Activated CD8-positive, alpha-beta memory T cell treated with anti-CD3 and anti-CD28 coated beads, Interleukin-2, amount 50 U/mL, for 24 hours (primary cell): Measurements from ENCODE around the gene XAGE1B.
"Not testable (repeated sequence)": the region's sequence is repeated elsewhere in the genome, so short reads cannot be mapped to it uniquely, and the experiment has no call there.

Source experiments
- DNase-seq: peaks from one replicate; pipeline ENCODE4 v3.0.0-alpha.2; 2020; ENCODE audit errors: extremely low read depth

The XAGE1B gene, protein sequence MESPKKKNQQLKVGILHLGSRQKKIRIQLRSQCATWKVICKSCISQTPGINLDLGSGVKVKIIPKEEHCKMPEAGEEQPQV

DNA sequence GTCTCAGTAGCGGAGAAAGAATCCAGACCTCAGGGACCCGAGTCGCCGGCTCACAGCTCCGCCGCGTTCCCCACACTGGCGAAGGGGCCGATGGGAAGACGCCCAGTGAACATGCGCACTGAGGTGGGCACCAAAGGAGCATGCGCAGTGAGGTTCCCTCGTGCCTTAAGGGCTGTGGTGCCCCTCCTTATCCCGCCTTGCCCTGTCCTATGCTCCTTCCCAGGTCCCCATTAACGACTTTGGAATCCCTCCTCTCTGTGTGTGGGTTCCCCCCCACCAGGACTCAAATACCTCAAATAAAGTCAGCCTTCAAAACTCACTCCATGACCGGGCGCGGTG lies at the start of gene XAGE1B:
TSS of gene XAGE1B (minus strand) at position 77 of the 339 bp plus-strand sequence. CDS start 1,536 bp downstream, outside the sequence.
- DNase-seq, result not testable (repeated sequence)

DNA sequence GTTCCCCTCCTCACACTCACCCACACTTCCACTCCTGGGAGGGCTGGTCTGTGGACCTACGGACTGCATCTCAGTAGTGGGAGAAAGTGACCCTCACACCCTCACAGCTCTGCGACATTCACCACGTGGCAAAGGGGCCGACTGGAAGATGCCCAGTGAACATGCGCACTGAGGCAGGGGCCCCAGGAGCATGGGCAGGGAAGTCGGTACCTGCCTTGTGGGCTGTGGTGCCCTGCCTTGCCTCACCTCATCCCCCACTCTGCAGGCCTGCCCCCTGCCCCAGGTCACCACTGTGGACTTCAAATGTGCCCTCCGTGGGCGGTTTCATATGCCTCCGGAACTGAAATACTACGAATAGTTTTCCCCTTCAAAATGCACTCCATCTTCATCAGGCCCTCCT lies 46.2 kb upstream of the XAGE1B start:
- no peak for DNase-seq

DNA sequence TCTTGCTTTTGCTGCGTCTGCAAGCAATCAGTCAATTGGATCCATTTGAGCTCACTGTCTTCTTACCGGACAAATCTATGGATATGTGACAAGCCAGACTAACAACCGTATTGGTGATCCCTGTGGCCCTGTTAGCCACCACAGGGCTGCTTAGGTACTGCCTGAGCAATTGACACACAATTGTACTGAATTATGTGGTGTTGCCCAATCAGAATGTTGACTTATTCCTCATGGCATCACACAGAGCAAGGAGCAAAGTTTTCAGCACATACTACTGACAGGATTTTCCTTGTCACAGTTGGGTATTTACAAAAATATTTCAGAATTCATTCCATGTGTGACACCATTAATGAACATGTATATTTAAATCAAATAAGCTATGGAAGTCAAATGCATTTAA lies 41.3 kb upstream of the XAGE1B start:
- DNase-seq, result no peak

DNA sequence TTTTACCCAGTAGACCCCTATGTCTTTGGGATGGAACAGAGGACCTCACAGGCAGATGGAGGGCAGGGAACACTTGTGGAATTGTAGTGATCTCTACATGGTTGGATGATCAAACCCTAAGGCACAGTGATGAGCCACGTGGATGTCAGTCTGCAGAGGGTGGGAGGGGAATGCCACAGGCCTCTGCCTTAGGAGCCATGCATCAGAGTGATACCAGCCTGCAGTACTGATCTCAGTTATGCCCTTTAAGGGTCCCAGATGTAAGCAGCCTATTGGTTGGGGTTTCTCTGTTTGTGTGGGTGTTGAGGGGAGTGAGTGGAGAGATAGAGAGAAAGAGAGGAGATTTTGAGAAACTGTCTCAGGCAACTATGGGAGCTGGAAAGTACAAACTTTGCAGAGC lies 39.9 kb upstream of the XAGE1B start:
- no peak for DNase-seq

DNA sequence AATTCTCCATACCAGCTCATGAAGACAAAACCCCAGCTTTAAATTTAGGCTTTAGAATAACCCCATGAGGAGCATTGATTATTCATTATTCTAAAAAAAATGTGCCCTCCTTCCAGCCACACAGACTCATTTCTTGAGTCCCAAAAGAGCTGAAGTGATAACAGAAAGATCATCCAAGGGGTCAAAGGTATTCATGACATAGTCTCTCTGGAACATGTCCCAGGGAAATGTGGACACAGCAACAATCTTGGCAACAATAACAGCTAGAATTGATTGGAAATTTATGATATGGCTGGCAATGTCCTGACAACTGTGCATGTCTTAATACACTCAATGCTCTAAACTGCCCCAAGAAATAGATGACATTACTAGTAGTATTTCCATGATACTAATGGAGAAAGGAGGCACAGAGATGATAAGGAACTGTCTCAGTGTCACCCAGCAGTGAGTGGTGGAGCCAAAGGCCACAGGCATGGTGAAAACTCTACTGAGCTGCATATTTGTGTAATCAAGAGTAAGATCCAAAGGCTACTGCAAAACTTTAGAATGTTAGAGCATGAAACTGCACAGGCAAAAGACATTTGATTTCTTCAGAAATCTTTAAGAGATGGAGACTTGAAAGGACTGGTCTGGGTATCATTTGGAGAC lies 37.3 kb upstream of the XAGE1B start:
- DNase-seq, result no peak

DNA sequence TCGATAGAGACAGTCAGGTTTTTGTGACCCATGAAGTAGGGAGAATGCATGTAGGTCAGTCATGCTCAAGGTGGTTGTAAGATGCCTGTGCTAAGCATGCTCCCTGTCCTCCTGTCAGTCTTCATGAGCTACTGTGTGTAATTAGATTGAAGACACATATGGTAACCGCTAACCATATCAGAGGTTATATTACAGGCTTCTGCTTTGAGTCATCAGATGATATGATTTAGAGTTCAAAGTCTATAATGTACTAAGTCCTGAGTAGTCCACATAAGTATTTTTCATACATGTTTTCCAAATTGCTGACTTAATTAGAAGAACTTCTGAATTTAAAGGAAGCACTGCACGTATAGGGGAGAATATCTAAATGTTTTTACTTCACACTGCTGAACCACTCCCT lies 31.9 kb upstream of the XAGE1B start:
- DNase-seq, result not testable (repeated sequence)

DNA sequence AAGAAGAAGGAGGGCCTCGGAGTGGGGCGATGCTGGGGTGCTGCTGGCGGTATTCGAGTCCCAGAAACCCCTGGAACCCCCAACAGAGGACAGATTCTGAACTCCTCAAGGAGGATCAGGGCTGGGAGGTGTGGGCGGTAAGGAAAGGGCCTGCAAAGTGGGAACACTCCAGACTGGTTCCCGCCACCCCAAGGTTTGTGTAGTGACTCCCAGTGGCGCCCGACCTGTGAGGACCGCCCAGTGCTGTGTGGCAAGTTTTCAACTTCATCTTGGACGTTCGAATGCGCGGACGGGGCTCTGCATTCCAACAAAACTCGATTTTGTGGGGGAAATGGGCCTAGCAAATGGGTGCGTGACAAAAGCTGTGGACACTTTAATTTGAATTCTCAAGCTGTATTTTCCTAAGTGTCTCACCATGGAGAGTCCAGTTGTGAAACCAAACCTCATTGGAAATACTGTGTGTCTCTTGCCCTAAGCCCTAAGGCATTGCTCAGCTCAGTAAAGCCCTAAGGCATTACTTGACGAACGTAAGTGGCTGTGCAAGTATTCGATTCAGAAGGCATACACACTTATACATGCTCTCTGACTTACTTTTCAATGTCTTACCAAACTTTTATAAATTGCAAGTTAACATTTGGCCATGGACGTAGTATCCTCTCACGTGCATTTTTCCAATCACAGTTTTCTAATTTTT lies 27.4 kb upstream of the XAGE1B start:
- DNase-seq, result no peak

DNA sequence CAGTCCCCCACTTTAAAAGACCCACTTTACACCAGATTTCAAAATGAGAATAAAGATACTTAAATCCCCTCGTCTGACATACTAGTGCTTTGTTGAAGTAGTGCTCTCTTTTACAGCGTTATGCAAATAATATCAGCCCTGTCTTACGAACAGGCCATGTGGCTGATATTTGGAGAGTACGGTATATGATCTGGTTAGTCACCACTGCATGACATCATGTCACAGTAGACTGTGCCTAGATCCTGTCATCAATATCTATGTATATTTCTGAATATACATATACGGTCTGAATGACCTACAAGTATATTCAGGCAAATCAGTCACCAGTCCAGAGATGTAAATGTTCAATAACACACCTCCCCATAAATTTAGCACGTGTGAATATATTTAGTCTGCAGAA lies 25.4 kb upstream of the XAGE1B start:
- DNase-seq, result no peak

DNA sequence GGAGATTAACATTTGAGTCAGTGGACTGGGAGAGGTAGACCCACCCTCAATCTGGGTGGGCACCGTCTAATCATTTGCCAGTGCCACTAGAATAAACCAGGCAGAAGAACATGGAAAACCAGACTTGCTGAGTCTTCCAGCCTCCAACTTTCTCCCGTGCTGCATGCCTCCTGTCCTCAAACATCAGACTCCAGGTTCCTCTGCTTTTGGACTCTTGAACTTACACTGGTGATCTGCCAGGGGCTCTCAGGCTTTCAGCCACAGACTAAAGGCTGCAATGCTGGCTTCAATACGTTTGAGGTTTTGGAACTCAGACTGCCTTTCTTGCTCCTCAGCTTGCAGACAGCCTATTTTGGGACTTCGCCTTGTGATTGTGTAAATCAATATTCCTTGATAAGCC lies 24.2 kb upstream of the XAGE1B start:
- not testable (repeated sequence) for DNase-seq

DNA sequence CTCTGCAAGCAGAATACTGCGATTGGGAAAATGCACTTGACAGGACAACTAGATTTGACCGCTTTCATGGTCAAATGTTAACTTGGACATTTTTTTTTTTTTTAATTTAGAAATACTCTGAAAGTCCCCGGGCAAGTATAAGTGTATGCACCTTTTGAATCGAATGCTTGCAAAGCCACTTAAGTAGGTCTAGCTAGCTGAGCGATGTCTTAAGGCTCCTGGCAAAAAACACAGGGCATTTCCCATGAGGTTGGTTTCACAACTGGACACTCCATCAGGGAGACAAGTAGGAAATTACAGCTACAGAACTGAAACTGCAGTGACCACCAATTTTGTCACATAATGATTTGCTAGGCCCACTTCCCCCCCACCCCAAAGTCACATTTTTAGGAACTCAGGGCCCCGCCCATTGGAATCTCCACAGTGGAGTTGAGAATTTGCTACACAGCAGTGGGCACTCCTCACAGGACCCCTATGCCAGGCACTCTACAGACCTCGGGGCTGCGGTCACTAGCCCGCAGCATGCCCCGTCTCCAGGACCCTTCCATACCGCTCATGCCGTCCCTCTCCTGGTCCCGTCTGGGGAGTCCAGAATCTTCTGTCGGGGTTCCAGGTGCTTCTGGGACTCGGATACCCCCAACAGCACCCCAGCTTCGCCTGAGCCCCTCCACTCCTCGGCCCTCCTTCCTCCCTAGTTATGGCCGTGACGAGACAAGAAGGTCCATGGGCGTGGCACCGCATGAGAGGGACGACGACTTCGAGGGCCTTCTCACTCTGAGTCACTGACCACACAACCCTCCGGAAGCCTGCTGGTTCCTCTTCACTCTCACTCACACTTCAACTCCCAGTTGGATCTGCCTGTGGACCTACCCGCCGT lies 515 bp downstream of the XAGE1B start:
- DNase-seq, result not testable (repeated sequence)

DNA sequence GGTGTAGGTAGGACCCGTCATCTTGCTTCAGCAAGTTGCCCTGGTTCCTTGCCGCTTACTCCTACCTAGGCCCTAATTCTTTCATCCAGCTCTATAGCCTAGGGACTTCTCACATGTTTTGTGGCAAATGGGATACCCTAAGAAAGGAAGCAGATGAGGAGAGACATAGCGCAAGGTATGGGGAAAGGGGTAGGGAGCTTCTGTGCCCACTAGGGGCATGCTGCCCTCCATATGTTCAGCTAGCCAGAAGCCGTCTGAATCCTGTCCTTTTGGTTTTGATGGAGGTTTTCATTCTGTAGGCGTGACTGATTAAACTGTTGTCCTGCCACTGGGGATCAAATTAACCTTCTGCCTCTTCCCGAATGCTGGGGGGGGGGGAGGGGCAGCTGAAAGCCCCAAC lies 5.7 kb downstream of the XAGE1B start:
- not testable (repeated sequence) for DNase-seq

DNA sequence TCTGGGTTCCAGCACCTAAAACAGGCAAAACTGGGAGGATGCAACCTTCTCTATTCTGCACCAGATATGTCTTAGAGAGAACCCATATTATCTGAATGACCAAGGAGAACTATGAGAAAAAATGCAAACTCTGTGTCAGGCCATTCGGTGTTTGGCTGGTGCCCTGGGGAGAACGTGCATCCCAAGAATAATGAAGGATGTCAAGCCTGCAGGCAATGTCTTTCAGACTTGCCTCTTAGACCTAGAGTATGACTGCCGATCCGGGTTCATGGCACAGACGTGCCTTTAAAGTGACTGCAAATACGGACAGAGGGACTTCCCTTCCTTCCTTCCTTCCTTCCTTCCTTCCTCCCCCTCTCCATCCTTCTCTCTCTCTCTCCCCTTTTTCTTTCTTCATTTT lies 6.9 kb downstream of the XAGE1B start:
- no peak for DNase-seq

DNA sequence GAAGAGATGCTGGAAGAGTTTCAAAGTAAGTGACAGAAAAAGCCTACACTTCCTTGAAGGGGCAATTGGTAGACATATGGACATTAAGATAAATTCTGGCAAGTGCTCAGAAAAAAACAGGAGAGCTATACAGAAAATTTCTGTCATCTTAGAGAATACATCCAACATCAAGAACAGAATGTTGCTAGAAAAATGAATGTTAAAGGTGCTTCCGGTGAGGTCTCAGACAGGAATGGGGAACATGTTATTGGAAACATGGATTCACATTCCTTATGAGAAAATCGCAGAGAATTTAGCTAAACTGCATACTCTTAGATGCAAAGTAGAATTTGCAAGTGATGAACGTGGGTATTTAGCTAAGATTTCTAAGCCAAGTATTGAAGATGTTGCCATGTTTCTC lies 9.5 kb downstream of the XAGE1B start:
- no peak for DNase-seq

DNA sequence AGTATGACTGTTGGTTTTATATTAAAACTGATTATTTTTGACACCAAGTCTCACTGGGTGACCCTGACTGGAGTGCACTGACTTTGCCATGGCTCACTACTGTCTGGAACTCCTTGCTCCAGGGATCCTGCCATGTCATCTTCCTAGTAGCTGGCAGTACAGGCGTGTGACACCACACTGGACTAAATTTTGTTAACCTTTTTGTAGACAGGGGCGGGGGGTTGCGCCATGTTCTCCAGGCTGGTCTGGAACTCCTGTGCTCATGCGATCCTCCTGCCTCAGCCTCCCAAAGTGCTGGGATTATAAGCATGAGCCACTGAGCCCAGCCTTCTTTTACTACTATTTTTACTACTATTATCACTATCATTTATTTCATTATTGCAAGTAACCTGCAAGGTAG lies 12.3 kb downstream of the XAGE1B start:
- no peak for DNase-seq

DNA sequence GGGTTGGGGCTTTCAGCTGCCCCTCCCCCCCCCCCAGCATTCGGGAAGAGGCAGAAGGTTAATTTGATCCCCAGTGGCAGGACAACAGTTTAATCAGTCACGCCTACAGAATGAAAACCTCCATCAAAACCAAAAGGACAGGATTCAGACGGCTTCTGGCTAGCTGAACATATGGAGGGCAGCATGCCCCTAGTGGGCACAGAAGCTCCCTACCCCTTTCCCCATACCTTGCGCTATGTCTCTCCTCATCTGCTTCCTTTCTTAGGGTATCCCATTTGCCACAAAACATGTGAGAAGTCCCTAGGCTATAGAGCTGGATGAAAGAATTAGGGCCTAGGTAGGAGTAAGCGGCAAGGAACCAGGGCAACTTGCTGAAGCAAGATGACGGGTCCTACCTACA lies 15.5 kb downstream of the XAGE1B start:
- not testable (repeated sequence) for DNase-seq

DNA sequence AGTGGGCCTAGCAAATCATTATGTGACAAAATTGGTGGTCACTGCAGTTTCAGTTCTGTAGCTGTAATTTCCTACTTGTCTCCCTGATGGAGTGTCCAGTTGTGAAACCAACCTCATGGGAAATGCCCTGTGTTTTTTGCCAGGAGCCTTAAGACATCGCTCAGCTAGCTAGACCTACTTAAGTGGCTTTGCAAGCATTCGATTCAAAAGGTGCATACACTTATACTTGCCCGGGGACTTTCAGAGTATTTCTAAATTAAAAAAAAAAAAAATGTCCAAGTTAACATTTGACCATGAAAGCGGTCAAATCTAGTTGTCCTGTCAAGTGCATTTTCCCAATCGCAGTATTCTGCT lies 20.5 kb downstream of the XAGE1B start:
- DNase-seq, result not testable (repeated sequence)

DNA sequence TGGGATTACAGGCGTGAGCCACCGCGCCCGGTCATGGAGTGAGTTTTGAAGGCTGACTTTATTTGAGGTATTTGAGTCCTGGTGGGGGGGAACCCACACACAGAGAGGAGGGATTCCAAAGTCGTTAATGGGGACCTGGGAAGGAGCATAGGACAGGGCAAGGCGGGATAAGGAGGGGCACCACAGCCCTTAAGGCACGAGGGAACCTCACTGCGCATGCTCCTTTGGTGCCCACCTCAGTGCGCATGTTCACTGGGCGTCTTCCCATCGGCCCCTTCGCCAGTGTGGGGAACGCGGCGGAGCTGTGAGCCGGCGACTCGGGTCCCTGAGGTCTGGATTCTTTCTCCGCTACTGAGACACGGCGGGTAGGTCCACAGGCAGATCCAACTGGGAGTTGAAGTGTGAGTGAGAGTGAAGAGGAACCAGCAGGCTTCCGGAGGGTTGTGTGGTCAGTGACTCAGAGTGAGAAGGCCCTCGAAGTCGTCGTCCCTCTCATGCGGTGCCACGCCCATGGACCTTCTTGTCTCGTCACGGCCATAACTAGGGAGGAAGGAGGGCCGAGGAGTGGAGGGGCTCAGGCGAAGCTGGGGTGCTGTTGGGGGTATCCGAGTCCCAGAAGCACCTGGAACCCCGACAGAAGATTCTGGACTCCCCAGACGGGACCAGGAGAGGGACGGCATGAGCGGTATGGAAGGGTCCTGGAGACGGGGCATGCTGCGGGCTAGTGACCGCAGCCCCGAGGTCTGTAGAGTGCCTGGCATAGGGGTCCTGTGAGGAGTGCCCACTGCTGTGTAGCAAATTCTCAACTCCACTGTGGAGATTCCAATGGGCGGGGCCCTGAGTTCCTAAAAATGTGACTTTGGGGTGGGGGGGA lies 21.1 kb downstream of the XAGE1B start, which contains the start of gene XAGE1A:
TSS of gene XAGE1A (plus strand) at position 264 of the 874 bp plus-strand sequence. CDS start 1,554 bp downstream, outside the sequence.
- not testable (repeated sequence) for DNase-seq

DNA sequence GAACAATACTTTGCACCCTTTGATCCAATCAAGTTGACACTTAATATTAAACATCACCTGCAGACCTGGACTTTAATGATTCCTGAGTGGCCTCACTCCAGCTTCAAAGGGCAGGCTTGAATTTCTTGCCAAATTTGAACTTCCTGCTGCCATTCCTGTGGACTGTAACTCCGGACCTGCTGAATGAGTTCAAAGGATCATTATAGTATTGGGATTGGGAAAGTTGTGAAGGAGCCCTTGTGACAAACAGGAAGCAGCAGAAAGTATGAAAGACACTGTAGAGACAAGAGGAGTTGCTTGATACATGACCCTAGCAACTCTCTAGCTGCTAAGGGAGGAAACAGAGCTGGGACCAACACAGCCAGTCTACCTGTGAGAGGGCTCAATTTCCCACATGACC lies 45.6 kb downstream of the XAGE1B start:
- DNase-seq, result not testable (repeated sequence)
